GM12873 (cell line): ENCODE data around the gene R3HCC1L.

Source experiments
- CTCF ChIP-seq: IDR thresholded peaks from 2 replicates; pipeline ENCODE4 v1.5.1; 2012; ENCODE audit warnings: low read depth, mild to moderate bottlenecking, moderate library complexity, low read length, control low read depth; ENCODE audit not compliant: insufficient read depth; ENCODE audit errors: missing control alignments

Gene R3HCC1L

DNA sequence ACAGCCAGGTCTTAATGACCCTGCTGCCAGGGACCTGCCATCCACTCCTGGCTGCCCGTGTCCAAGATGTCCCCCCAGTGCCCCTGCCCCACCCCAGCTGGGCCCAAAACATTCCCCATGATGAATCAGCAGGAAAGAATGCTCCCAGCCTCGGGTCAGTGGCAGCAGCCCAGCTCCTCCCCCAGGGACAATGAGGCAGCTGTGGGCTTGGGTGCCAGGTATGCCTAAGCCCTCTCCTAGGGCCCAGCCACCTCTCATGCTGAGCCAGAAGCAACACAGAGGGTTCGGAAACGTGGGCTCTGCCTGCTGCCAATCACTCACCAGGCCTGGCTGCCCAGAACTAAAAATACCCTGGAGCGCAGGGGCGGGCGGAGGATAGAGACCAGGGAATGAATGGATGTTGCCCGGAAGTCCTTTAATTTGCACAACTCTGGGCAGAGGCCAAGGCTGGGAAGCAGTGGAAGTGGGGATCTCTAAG, 135.0 kb downstream of the R3HCC1L start:
- TF ChIP-seq CTCF = no peak

DNA sequence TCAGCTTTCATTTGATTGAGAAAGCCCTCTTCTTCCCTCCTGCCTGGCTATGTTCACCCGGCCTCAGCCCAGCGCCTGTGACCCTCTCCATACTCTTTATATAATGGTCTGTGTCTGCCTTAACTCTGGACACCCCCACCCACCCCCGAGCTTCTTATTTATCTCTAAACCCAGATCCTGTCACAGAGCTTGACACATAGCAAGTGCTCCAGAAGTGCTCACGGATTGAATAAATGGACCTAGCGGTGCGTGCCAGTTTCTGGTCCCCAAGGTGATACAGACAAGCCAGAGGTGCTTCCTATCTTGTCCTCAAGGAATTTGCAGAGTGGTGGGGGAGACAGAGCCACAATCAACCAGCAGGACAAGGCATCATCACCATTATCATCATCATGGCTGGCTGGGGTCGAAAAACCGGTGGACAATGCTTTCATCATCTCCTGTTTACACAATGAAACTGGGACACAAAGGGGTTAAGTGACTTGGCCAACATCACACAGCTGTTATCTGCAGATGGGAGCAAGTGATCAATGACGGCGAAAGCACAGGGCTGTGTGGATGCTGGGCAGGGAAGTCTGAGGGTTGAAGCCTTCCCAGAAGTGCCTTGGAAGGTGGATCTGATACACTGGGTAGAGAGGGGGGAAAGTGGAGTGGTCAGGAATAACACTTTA, 135.8 kb downstream of the R3HCC1L start:
- TF ChIP-seq CTCF = no peak

DNA sequence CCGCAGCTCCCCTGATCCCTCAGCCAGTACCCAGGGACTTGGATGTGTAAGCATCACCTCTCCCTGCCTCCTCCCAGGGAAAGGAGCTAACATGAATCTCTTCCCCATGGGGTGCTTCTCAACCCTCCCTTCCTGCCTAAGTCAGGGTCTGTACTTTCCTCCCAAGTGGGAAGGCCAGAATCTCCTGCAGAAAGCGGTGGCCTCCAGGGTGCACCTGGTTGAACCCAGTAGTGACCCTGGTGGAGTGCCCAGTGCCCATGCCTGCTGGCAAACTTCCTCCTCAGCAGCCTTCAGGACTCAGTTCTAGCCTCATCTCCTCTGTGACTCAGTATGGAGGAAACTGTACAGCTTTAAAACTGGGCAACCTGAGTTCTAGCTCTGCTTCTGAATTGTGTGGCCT, 136.3 kb downstream of the R3HCC1L start:
- TF ChIP-seq CTCF = no peak

DNA sequence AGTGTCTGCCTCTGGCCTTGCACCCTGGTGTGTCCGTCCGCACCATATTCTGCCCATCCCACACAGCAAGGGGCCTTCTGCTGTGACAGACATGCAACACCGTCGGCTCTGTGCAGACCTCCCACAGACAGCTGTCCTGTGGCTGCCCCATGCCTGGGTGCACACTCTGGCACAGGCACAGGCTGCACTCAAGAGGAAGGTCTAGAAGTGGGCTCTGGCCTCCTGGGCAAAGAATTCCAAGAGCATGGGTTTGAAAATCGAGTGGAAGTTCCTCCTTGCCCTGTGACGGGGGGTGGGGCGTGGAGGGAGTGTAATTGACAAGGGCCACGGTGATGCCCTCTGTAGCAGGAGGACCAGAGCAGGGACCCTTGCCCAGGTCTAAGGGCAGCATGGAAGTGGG, 137.8 kb downstream of the R3HCC1L start:
- no peak for TF ChIP-seq CTCF

DNA sequence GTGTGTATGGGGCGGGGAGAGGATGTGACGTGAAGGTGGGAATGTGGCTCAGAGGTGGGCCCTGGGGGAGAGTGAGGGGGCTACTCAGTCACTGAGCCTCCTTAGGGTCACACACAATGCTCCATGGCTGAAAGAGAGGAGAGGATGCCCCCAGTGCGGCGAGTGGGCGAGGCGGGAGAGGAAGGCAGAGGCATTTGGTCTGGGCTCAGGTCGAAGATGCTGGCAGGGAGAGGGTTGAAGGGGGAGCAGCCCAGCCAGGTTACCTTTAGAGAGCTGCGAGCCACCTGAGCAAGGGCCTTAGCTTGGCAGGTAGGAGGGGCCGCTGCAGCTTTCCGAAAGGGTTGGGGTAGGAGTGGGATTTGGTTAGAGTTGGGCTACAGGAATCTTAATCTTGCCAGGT, 138.2 kb downstream of the R3HCC1L start:
- no peak for TF ChIP-seq CTCF

GRCh38 chr10:98273057-98273850, 138.8 kb downstream of the R3HCC1L start:
- TF ChIP-seq CTCF = no peak

GRCh38 chr10:98274562-98274961, 140.1 kb downstream of the R3HCC1L start:
- TF ChIP-seq CTCF = no peak
